ENCODE data around the gene CAMKK2.

DNA sequence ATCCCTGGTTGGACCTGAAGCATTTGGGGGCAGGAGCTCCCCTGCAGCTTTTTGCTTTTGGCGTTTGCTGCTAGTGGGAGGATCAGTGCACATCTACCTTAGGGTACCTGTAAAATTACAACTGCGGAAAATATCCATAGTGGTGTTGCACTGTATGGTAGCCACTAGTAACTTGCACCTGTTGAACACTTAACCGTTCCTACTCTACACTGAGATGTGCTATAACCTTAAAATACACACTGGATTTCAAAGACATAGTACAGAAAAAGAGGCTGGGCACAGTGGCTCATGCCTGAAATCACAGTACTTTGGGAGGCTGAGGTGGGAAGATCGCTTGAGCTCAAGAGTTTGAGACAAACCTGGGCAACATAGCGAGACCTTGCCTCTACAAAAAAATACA is 83.6 kb downstream of the CAMKK2 start:
- TF ChIP-seq POLR2AphosphoS5 (IDR thresholded peaks at IDR 0.05) (no peak), POLR2A (IDR thresholded peaks at IDR 0.05) (no peak)
- TF ChIP-seq, protein P1, sequence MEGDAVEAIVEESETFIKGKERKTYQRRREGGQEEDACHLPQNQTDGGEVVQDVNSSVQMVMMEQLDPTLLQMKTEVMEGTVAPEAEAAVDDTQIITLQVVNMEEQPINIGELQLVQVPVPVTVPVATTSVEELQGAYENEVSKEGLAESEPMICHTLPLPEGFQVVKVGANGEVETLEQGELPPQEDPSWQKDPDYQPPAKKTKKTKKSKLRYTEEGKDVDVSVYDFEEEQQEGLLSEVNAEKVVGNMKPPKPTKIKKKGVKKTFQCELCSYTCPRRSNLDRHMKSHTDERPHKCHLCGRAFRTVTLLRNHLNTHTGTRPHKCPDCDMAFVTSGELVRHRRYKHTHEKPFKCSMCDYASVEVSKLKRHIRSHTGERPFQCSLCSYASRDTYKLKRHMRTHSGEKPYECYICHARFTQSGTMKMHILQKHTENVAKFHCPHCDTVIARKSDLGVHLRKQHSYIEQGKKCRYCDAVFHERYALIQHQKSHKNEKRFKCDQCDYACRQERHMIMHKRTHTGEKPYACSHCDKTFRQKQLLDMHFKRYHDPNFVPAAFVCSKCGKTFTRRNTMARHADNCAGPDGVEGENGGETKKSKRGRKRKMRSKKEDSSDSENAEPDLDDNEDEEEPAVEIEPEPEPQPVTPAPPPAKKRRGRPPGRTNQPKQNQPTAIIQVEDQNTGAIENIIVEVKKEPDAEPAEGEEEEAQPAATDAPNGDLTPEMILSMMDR (IDR thresholded peaks at IDR 0.05 in 8 of 11, conservative IDR thresholded peaks at IDR 0.05 in 3 of 11), result no peak
